SK-N-MC (cell line): ENCODE data around the gene F10.

Experiments used
- EZH2 ChIP-seq: fragments of 200-600 bp; sonication (generic); IDR thresholded peaks from one replicate; pipeline ENCODE4 v1.6.1; 2017; ENCODE audit warnings: antibody characterized with exemption
- FOXP2 ChIP-seq: optimal IDR thresholded peaks from 2 replicates; pipeline ENCODE3; 2011; ENCODE audit warnings: mild to moderate bottlenecking, moderate library complexity; ENCODE audit not compliant: insufficient read depth; ENCODE audit errors: extremely low read length, control extremely low read depth
- POLR2AphosphoS5 ChIP-seq: IDR thresholded peaks from 2 replicates; pipeline ENCODE4 v1.6.1; 2012; ENCODE audit warnings: mild to moderate bottlenecking, low read depth, low read length, borderline replicate concordance

- TF ChIP-seq POLR2AphosphoS5: no peak
- TF ChIP-seq EZH2: no peak
- TF ChIP-seq FOXP2: no peak
These were observed 30.5 kb upstream of the F10 start for GRCh38 chr13:113091891-113092775.
